Kidney epithelial cell (primary cell): Measurements from ENCODE around the gene CAPS. TPM values are rescaled to one million over a fixed set of nuclear protein-coding genes. Genes with fewer than 3 reads are reported as not detected.
"Not testable (repeated sequence)": the region's sequence is repeated elsewhere in the genome, so short reads cannot be mapped to it uniquely, and the experiment has no call there.

Experiments used
- DNase-seq: peaks from one replicate; pipeline ENCODE4 v3.0.0-alpha.2; 2010; ENCODE audit warnings: low read depth
- H3K27me3 ChIP-seq: 2 replicates; pipeline ENCODE4 v1.6.0; 2011; ENCODE audit warnings: low read length; ENCODE audit not compliant: control insufficient read depth, insufficient read depth
- H3K36me3 ChIP-seq: 2 replicates; pipeline ENCODE4 v1.5.1; 2011; ENCODE audit warnings: low read length; ENCODE audit not compliant: control insufficient read depth, insufficient read depth
- H3K4me3 ChIP-seq: 2 replicates; pipeline ENCODE4 v1.5.1; 2011; ENCODE audit warnings: low read depth, mild to moderate bottlenecking, control low read depth, low read length
- total RNA-seq: library from RNA; depleted of rRNA; stranded (reverse); fragments of >200 nt; gene quantifications from 2 replicates; pipeline ENCODE4 v1.2.3, GENCODE V29; 2015
- TF ChIP-seq, protein P1 (sequence below): IDR thresholded peaks from 2 replicates; pipeline ENCODE4 v1.5.1; 2011; ENCODE audit warnings: mild to moderate bottlenecking, moderate library complexity, low read length, control low read depth, inconsistent platforms; ENCODE audit not compliant: insufficient read depth, poor library complexity, severe bottlenecking

Gene CAPS
- total RNA-seq, 1 donor from 2014 or later: 2.3 TPM

DNA sequence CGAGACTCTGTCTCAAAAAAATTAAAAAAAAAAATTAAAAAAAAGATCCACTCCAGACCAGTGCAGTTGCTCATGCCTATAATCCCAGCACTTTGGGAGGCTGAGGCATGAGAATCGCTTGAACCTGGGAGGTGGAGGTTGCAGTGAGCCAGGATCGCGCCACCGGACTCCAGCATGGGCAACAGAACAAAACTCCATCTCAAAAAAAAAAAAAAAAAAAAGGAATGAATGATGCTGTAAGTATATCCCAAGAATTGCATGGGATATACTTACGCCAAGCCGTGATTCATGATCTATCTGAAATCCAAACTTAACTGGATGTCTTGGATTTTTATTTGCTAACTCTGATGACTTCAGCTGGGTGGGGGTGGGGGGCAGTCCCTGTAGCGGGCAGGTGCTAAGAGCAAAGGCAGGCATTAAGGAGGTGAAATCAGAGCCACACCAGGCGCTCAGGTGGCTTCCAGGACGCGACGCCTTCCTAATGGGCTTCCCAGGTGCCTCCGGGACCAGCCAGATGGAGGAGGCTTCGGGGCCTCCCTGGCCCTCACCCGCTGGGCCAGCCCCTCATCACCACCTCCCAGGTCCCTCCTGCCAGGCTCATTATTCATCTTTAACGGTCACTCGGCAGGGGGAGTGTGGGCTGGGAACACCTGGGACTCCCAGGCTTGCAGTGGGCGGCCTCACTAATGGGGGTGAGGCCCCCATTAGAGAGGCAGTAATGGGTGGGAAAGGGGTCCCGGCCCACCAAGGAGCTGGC lies 32.3 kb upstream of the CAPS start:
- TF ChIP-seq, protein P1, sequence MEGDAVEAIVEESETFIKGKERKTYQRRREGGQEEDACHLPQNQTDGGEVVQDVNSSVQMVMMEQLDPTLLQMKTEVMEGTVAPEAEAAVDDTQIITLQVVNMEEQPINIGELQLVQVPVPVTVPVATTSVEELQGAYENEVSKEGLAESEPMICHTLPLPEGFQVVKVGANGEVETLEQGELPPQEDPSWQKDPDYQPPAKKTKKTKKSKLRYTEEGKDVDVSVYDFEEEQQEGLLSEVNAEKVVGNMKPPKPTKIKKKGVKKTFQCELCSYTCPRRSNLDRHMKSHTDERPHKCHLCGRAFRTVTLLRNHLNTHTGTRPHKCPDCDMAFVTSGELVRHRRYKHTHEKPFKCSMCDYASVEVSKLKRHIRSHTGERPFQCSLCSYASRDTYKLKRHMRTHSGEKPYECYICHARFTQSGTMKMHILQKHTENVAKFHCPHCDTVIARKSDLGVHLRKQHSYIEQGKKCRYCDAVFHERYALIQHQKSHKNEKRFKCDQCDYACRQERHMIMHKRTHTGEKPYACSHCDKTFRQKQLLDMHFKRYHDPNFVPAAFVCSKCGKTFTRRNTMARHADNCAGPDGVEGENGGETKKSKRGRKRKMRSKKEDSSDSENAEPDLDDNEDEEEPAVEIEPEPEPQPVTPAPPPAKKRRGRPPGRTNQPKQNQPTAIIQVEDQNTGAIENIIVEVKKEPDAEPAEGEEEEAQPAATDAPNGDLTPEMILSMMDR: no peak
- Histone ChIP-seq H3K27me3 (peaks cover 18% of the 10 kb centered on the region), H3K36me3 (no peaks in the 10 kb centered on the region), H3K4me3 (no peak overlapping the region)
- DNase-seq: no peak

DNA sequence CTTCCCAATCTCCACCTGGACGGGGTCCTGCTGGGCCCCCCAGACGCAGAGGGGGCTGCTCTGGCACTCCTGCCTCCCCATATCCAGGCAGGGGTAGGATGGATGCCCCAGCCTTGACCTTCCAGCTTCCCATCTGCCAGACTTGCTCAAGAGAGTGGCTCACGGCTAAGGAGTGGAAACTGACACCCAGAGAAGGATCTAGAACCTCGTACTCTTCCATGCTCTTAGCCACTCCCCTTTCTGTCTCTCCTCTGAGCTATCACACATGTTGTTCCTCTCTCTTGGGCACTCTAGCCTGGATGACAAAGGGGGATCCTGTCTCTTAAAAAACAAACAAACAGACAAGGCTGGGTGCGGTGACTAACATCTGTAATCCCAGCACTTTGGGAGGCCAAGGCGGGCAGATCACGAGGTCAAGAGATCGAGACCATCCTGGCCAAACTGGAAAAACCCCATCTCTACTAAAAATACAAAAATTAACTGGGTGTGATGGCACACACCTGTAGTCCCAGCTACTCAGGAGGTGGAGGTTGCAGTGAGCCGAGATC lies 31.6 kb upstream of the CAPS start:
- DNase-seq: no peak
- Histone ChIP-seq H3K27me3 (peaks cover 18% of the 10 kb centered on the region), H3K36me3 (no peaks in the 10 kb centered on the region), H3K4me3 (no peak overlapping the region)
- TF ChIP-seq, protein P1: no peak

DNA sequence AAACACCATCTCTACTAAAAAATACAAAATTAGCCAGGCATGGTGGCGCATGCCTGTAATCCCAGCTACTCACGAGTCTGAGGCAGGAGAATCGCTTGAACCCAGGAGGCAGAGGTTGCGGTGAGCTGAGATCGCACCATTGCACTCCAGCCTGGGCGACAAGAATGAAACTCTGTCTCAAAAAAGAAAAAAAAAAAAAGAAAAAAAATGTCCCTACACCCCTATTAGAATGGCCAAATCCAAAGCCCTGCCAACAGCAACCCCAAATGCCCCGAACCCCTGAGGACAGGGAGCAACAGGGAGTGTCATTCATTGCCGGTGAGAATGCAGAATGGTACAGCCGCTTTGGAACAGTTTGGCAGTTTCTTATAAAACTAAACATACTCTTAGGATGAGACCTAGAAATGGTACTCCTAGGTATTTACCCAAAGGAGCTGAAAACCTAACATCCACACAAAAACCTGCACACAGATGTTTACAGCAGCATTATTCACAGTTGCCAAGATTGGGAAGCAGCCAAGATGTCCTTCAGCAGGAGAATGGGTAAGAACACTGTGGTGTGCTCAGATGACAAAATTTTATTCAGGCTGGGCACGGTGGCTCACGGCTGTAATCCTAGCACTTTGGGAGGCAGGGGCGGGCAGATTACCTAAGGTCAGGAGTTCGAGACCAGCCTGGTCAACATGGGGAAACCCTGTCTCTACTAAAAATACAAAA lies 30.7 kb upstream of the CAPS start:
- not testable (repeated sequence) for H3K4me3 ChIP-seq, DNase-seq, H3K36me3 ChIP-seq
- H3K27me3 ChIP-seq: peaks cover 18% of the 10 kb centered on the region

DNA sequence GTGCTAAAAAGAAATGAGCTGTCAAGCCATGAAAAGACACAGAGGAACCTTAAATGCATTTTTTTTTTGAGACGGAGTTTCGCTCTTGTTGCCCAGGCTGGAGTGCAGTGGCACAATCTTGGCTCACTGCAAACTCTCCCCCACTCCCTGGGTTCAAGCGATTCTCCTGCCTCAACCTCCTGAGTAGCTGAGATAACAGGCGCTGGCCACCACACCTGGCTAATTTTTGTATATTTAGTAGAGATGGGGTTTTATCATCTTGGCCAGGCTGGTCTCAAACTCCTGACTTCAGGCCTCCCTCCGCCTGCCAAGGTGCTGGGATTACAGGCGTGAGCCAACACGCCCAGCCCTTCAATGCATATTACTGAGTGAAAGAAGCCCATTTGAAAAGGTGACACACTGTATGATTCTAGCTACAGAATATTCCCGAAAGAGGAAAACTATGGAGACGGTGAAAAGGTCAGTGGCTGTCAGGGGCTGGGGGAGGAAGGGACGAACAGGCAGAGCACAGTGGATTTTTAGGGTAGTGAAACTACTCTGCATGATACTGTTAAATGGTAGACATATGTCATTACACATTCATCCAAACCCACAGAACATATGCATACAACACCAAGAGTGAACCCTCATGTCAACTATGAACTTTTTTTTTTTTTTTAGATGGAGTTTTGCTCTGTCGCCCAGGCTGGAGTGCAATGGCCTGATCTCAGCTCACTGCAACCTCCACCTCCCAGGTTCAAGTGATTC lies 29.8 kb upstream of the CAPS start:
- not testable (repeated sequence) for H3K4me3 ChIP-seq, H3K36me3 ChIP-seq, DNase-seq
- H3K27me3 ChIP-seq: peaks cover 14% of the 10 kb centered on the region

DNA sequence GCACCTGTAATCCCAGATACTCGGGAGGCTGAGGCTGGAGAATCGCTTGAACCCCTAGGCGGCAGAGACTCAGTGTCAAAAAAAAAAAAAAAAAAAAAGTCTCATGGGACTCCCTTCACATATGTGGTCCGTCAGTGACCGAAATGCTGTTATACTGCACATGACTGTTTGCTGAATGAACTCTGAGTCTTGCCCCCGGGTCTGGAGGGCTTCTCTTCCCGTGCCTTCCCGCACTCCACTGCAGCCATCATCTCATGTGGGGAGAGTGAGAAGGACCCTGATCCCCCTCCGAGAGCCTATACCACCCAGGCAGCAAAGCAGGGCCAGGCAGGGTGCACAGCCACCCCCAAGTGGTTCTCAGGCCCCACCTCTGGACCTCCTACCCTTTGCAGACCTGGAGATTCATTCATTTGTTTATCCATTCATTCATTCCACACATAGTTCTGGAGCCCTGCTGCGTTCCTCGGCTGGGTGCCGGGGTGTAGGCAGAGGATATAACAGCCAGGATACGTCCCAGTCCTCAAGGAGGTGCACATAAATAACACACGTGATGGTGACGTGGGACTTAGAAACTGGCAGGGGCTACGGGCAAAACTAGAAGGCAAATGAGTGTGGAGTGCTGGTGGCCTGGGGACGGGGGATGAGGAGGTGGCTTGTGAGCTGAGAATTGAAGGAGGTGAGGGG lies 24.6 kb upstream of the CAPS start:
- no peak for DNase-seq
- Histone ChIP-seq H3K36me3 (no peaks in the 10 kb centered on the region), H3K27me3 (peaks cover 18% of the 10 kb centered on the region), H3K4me3 (no peak overlapping the region)
- TF ChIP-seq, protein P1: no peak

DNA sequence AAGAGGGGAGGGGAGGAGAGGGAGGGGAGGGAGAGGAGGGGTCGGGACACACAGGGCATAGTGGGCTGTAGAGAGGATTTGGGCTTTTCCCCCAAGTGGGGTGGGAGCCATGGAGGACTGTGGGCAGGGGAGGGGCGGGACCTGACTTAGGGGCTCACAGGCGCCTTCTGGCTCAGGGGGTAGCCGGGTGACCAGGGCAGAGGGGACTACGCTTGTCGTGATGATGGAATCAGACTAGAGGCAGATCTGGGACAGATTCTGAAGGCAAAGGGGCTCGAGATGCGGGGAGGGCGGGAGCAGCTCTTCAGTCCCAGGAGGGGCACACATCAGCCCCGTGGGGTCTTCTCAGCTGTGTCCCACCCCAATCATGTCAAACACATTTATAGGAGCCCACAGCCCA lies 24.0 kb upstream of the CAPS start:
- peaks cover 18% of the 10 kb centered on the region for H3K27me3 ChIP-seq
- H3K36me3 ChIP-seq: no peaks in the 10 kb centered on the region
- TF ChIP-seq, protein P1: no peak
- H3K4me3 ChIP-seq: no peak overlapping the region
- DNase-seq: no peak
